ENCODE measurements around the gene TROAP.
"Not testable (repeated sequence)": the region's sequence is repeated elsewhere in the genome, so short reads cannot be mapped to it uniquely, and the experiment has no call there.

Gene TROAP

GRCh38 chr12:49369411-49370145, 46.5 kb downstream of the TROAP start:
- DNase-seq, result peak; percentile 43

DNA sequence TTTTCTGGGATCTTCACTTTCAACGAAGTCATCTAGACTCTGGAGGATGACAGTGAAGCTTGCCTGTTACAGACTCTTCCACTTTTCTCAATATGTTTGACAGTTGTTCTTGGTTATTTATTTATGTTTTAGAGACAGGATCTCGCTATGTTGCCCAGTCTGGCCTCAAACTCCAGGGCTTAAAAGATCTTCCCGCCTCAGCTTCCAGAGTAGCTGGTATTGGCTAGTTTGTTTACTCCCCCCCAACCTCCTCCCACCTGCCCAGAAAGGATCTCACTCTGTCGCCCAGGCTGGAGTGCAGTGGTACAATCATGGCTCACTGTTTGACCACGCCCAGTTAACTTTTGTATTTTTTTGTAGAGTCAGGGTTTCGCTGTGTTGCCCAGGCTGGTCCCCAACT, 47.5 kb downstream of the TROAP start:
- DNase-seq, result no peak

DNA sequence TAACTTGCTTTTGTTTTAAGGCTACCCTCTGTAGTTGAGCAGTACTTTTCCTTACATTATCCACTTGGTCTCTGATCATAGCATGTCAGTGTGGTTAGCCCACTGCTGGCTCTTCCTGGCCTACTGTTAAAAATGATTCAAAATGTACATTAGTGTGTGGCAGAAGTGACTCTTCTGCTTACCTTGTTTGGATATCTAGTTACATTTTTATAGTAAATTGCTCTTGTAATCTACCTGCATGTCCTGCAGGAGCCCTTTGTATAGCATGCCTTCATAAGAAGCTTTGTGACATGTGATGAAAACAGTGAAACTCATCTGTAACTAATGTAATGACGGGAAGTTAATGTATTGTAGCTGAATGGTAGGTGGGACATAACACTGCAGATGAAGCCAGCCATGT, 52.4 kb downstream of the TROAP start:
- peak; percentile 41 for DNase-seq

DNA sequence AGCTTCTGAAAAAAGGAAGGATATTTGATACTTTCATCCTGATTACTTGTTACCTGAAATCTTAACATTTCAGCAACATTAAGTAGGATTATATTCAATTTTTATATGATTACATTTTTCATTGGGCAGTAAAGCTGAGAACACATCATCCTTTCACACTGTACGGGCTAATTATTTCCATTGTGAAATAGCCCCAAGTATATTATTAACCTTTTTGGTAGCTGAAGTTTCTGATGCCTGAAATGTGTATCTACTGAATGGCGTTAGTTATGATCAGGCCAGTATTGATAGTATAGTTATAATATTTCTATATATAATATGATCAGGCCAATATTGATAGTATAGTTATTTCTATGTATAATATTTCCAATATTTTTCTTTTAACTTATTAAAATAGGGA, 54.3 kb downstream of the TROAP start:
- no peak for DNase-seq

DNA sequence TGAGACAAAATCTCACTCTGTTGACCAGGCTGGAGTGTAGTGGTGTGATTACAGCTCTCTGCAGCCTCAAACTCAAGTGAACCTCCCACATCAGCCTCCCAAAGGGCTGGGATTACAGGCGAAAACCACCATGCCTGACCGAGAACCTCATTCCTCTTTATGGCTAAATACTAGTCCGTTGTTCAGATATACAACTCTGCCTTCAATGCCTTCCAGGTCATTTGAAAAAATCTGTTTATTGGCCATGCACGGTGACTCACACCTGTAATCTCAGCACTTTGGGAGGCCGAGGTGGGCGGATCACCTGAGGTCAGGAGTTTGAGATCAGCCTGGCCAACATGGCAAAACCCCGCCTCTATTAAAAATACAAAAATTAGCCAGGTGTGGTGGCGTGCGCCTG, 57.1 kb downstream of the TROAP start:
- not testable (repeated sequence) for DNase-seq

Data from activated CD4-positive, alpha-beta T cell treated with anti-CD3 and anti-CD28 coated beads, Interleukin-2, Interleukin-6, amounts not matched to agents 100 ng/mL and 50 ng/mL, durations not matched to agents 16 hours and 8 hours (primary cell).